GM18505 (cell line): ENCODE measurements around the gene BUD13.

Experiments used
- ATAC-seq: cut with Tn5 transposase; IDR thresholded peaks from one replicate; pipeline ENCODE4 v1.9.1; 2021; ENCODE audit not compliant: unreplicated experiment
- POLR2A ChIP-seq: IDR thresholded peaks from 4 replicates; pipeline ENCODE4 v1.6.1; 2011; ENCODE audit warnings: borderline replicate concordance; ENCODE audit not compliant: insufficient read depth, insufficient read length; ENCODE audit errors: extremely low read depth

BUD13 gene, protein sequence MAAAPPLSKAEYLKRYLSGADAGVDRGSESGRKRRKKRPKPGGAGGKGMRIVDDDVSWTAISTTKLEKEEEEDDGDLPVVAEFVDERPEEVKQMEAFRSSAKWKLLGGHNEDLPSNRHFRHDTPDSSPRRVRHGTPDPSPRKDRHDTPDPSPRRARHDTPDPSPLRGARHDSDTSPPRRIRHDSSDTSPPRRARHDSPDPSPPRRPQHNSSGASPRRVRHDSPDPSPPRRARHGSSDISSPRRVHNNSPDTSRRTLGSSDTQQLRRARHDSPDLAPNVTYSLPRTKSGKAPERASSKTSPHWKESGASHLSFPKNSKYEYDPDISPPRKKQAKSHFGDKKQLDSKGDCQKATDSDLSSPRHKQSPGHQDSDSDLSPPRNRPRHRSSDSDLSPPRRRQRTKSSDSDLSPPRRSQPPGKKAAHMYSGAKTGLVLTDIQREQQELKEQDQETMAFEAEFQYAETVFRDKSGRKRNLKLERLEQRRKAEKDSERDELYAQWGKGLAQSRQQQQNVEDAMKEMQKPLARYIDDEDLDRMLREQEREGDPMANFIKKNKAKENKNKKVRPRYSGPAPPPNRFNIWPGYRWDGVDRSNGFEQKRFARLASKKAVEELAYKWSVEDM

GRCh38 chr11:116772443-116773202 lies at the start of gene BUD13:
Gene BUD13 (minus strand): TSS chr11:116772987. CDS start chr11:116772964, 23 bp downstream.
- peak; percentile 86 for TF ChIP-seq POLR2A
- peak; percentile 84 for ATAC-seq

DNA sequence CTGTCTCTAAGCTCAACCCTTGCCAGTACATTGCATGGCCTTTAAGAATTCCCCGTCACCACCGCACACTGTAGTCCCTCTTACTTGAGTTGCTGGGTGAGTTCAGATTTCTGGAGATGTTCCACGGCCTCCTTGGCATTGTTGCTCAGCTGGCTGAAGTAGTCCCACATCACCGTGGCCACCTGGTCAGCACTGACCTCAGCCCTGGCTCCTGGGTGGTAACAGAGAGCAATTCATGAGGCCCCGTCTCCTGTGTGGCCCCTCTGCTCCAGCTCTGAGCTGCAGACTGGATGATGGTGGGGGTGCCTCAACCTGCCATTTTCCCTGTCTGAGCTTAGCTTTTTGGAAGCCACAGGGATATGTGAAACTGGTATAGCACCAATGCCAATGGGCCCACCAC lies 49.8 kb upstream of the BUD13 start:
- ATAC-seq: no peak
- TF ChIP-seq POLR2A: no peak

- TF ChIP-seq POLR2A: no peak
- ATAC-seq: no peak
Observed at GRCh38 chr11:116821050-116821918, 48.5 kb upstream of the BUD13 start.

- TF ChIP-seq POLR2A: no peak
- no peak for ATAC-seq
Observed at GRCh38 chr11:116819049-116819448, 46.3 kb upstream of the BUD13 start.

DNA sequence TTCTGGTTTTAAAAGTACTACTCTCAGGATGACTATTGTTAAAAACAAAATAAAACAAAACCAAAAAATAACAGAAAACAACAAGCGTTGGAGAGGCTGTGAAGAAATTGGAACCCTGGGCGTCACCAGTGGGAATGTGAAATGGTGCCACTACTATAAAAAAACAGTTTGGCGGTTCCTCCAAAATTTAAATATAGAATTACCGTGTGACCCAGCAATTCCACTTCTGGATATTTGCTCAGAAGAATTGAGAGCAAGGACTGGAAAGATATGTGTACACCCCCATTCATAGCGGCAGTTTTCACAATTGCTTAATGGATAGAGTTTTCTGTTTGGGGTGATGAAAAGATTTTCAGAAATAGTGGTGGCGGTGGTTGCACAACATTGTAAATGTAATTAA lies 41.7 kb upstream of the BUD13 start:
- no peak for TF ChIP-seq POLR2A
- no peak for ATAC-seq

DNA sequence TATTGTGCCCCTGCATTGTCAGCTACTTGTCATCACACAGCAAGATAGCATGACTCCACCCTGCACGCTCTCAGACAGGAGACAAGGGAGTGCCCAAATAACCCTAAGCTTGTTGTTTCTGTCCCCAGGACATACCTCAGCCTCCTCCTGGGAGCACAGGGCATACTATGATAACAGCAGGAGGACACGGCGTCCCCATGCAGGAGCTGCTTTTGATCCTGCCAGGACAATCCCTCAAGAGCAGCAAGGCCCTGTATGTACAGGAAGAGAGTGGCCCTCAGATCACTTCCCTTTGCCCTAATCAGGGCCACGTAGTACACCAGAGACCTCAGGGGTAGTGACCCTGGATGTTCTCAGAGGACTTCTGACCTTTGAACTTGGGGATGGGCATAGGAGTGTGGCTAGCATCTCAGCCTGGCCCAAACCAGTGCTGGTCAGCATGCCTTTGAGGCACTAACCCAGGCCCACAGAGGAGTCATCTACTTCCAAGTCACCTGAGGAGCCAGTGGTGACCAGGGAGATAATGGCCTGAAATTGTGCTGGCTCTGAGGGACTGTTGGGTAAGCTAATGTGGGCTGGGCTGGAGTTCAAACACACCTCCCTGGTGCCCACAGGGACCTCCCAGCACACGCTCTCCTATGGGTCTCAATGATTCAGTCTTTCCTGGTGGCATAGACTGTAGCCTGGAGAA lies 41.1 kb upstream of the BUD13 start:
- TF ChIP-seq POLR2A: no peak
- no peak for ATAC-seq

- TF ChIP-seq POLR2A: no peak
- no peak for ATAC-seq
Observed at GRCh38 chr11:116813170-116813569, 40.4 kb upstream of the BUD13 start.

- no peak for TF ChIP-seq POLR2A
- no peak for ATAC-seq
Observed at GRCh38 chr11:116812109-116812508, 39.3 kb upstream of the BUD13 start.

DNA sequence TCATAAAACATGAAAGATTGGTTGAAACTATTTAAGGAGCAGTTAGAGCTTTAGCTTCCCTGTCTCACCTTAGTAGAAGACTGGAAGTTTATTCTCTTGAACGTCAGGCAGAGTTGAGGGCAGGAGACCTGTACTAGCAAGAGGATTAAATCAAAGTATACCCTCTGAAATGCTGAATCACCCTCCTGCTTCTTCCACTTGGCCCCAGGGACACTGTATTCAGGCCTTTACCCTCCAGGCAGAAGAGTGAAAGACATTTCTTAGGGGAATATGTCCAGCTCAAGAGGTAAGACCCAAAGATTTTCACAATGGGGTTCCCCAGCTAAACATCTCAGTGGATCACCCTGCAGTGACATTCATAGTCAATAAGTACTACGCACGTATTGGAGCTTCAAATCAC lies 38.4 kb upstream of the BUD13 start:
- TF ChIP-seq POLR2A: no peak
- ATAC-seq: no peak

GRCh38 chr11:116808262-116809175 lies 35.7 kb upstream of the BUD13 start:
- no peak for TF ChIP-seq POLR2A
- ATAC-seq: no peak

GRCh38 chr11:116807601-116808261 lies 34.9 kb upstream of the BUD13 start:
- ATAC-seq: no peak
- TF ChIP-seq POLR2A: no peak
